Stimulated activated memory B cell treated with anti-CD40 and anti-IgM and Interleukin-4, amounts not matched to agents 10 μg/mL and 1 μg/mL and 100 μg/mL, for 72 hours (primary cell): Measurements from ENCODE around the gene PPP1R15A.
A peak's percentile ranks its signal among the peaks of the same experiment; 100 is the strongest.
"Not testable (repeated sequence)": the region's sequence is repeated elsewhere in the genome, so short reads cannot be mapped to it uniquely, and the experiment has no call there.

Experiments
- ATAC-seq: fragments of 150-1000 bp; cut with Tn5 transposase; 2 replicates; pipeline ENCODE4 v1.10.0; 2021
- H3K27ac Mint-ChIP-seq: one replicate; pipeline ENCODE4 v1.8.0; 2022; ENCODE audit warnings: mild to moderate bottlenecking, mixed read lengths
- H3K27me3 Mint-ChIP-seq: one replicate; pipeline ENCODE4 v1.8.0; 2022; ENCODE audit warnings: mixed read lengths
- H3K36me3 Mint-ChIP-seq: one replicate; pipeline ENCODE4 v1.8.0; 2022; ENCODE audit warnings: mixed read lengths
- H3K4me1 Mint-ChIP-seq: one replicate; pipeline ENCODE4 v1.8.0; 2022; ENCODE audit warnings: mixed read lengths
- H3K4me3 Mint-ChIP-seq: one replicate; pipeline ENCODE4 v1.8.0; 2022; ENCODE audit warnings: mild to moderate bottlenecking, moderate library complexity, mixed read lengths
- H3K9me3 Mint-ChIP-seq: one replicate; pipeline ENCODE4 v1.8.0; 2022; ENCODE audit warnings: mixed read lengths

Gene PPP1R15A

GRCh38 chr19:48889496-48889895 lies 17.3 kb downstream of the PPP1R15A start:
- not testable (repeated sequence) for ATAC-seq, H3K9me3 Mint-ChIP-seq, H3K4me3 Mint-ChIP-seq, H3K27ac Mint-ChIP-seq, H3K36me3 Mint-ChIP-seq, H3K27me3 Mint-ChIP-seq
- H3K4me1 Mint-ChIP-seq: peaks cover 34% of the 10 kb centered on the region

DNA sequence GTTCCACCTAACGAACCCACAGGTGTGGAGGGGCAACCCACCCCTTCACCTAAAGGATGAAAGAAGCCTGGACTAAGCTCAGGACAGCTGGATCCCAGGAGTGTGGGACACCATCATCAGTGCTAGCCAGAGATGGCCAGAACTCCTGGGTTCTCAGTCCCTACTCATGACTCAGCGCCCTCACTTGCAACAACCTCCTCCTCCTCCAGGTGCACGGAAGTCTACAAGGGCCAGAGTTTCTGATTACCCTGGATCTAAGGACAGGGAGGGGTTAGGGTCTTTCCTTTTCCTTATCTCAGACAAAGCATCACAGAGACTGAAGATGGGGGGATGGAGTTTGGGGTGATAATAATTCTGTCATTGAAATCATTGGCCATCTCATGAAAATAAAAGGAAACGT lies 18.3 kb downstream of the PPP1R15A start:
- Mint-ChIP-seq H3K4me1 (peaks cover 32% of the 10 kb centered on the region), H3K27ac (no peak overlapping the region), H3K27me3 (peaks cover 12% of the 10 kb centered on the region), H3K9me3 (no peaks in the 10 kb centered on the region), H3K36me3 (no peaks in the 10 kb centered on the region), H3K4me3 (peak overlapping the region; percentile 23)
- no peak for ATAC-seq

DNA sequence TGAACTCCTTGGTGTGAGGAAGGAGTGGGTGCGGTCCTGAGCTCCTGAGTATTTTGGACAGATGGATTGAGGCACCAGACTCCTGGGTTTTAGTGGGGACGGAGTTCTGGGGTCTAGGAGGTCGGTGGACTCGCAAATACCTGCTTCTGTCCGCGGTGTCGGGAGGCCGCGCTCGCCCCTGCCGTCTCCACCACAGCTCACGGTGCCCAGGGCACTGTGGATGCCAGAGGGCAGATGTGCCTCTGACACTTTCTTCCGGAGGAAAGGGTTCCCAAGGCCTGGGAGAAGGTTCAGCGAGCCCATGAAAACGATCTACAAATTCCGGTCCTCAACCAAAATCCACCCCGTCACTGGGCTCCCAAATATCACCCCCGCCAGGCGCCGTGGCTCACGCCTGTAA lies 23.0 kb downstream of the PPP1R15A start:
- Mint-ChIP-seq H3K27ac (no peak overlapping the region), H3K27me3 (peaks cover 34% of the 10 kb centered on the region), H3K4me1 (peaks cover 45% of the 10 kb centered on the region), H3K36me3 (no peaks in the 10 kb centered on the region), H3K9me3 (no peaks in the 10 kb centered on the region), H3K4me3 (no peak overlapping the region)
- no peak for ATAC-seq

DNA sequence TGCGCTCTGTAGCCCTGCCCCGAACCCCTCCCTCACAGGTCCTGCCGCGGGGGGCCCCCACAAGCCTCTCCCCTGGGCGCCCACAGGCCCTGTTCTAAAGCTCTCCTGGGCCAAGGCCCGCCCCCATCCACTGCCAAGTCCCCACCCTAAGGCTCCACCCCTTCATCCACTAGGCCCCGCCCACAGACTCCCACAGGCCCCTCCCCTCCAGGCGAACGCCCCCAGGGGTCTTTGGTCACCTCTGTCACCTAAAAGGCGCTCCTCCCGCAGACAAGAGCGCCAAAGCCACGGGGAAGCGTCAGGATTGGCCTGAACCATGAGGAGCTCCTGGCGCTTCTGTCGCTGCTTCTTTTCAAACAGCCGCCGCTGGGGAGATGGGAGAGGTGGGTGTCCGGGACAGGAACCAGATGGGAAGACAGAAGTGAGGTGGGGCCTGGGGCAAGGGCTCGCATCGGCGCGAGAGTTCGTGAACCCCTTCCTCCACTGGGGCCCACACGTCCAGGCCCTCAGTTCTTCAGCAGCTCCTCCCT lies 24.0 kb downstream of the PPP1R15A start:
- no peaks in the 10 kb centered on the region for H3K36me3 Mint-ChIP-seq
- H3K4me1 Mint-ChIP-seq: peaks cover 47% of the 10 kb centered on the region
- ATAC-seq: no peak
- peak overlapping the region; percentile 69 for H3K27ac Mint-ChIP-seq
- peaks cover 34% of the 10 kb centered on the region for H3K27me3 Mint-ChIP-seq
- no peaks in the 10 kb centered on the region for H3K9me3 Mint-ChIP-seq
- peak overlapping the region; percentile 69 for H3K4me3 Mint-ChIP-seq

GRCh38 chr19:48897181-48897580 lies 25.0 kb downstream of the PPP1R15A start:
- Mint-ChIP-seq H3K27me3 (peaks cover 34% of the 10 kb centered on the region), H3K27ac (peak overlapping the region; percentile 69), H3K9me3 (no peaks in the 10 kb centered on the region), H3K36me3 (no peaks in the 10 kb centered on the region), H3K4me3 (no peak overlapping the region), H3K4me1 (peaks cover 45% of the 10 kb centered on the region)
- ATAC-seq: no peak

DNA sequence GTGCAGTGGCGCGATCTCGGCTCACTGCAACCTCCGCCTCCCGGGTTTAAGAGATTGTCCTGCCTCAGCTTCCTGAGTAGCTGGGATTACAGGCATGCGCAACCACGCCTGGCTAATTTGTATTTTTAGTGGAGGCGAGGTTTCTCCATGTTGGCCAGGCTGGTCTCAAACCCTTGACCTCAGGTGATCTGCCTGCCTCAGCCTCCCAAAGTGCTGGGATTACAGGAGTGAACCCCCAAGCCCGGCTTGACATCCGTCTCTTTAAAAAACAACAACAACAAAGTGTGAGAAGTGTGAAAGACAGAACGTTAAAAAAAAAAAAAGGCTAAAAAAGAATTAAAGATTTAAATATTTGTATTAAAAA lies 27.1 kb downstream of the PPP1R15A start:
- Mint-ChIP-seq H3K4me1 (peaks cover 47% of the 10 kb centered on the region), H3K27me3 (peaks cover 34% of the 10 kb centered on the region), H3K36me3 (peaks cover 16% of the 10 kb centered on the region), H3K4me3 (peak overlapping the region; percentile 97), H3K27ac (peak overlapping the region; percentile 92)
- not testable (repeated sequence) for H3K9me3 Mint-ChIP-seq, ATAC-seq

- peak within 1 kb of the TSS; percentile 92 for H3K27ac Mint-ChIP-seq
- peaks cover 47% of the 10 kb centered on the region for H3K4me1 Mint-ChIP-seq
- ATAC-seq: peak; percentile 99
- H3K36me3 Mint-ChIP-seq: peaks cover 21% of the 10 kb centered on the region
- peaks cover 28% of the 10 kb centered on the region for H3K27me3 Mint-ChIP-seq
- H3K9me3 Mint-ChIP-seq: no peaks in the 10 kb centered on the region
- peak within 1 kb of the TSS; percentile 97 for H3K4me3 Mint-ChIP-seq
Measured at GRCh38 chr19:48899781-48900476, 27.7 kb downstream of the PPP1R15A start, which contains the start of gene NUCB1. TSS of gene NUCB1 (plus strand) at chr19:48900312. CDS start at chr19:48900797, 485 bp downstream.

DNA sequence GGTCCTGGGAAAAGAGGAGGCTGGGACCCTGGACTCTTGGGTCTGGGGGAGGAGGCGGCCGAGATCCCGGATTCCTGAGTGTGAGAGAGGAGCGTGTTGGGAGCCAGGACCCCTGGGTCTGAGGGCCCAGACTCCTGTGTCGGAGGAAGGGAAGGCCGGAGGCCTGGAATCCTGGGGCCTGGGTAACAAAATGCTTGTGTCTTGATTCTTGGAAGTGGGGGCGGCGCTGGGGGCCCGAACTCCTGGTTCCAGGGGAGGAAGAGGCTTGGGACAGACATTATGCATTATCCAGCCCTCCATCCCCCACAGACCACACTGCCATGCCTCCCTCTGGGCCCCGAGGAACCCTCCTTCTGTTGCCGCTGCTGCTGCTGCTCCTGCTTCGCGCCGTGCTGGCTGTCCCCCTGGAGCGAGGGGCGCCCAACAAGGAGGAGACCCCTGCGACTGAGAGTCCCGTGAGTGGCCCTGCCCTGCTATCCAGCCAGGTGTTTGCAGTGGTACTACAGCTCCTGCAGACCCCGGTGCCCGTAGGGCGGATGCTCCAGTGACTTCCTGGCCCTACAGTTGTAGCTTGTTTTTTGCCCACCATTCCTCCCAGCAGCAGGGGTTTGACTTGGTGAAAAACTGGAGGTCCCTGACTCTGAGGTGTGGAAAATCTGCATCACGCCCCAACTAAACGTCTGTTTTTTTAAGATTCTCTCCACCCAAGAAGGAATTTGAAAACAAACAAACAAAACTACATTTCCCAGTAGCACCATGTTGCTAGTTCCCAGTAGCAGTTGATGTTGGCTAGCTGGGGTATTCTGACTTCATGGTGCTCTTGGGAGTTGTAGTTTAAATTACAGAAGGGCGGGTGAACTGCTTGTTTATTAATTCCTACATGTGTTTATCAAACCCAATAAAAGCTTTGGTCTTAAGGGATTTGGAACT lies 28.5 kb downstream of the PPP1R15A start:
- peak overlapping the region; percentile 97 for H3K4me3 Mint-ChIP-seq
- peaks cover 20% of the 10 kb centered on the region for H3K27me3 Mint-ChIP-seq
- peak overlapping the region; percentile 92 for H3K27ac Mint-ChIP-seq
- ATAC-seq: no peak
- H3K4me1 Mint-ChIP-seq: peaks cover 47% of the 10 kb centered on the region
- H3K9me3 Mint-ChIP-seq: no peaks in the 10 kb centered on the region
- H3K36me3 Mint-ChIP-seq: peaks cover 29% of the 10 kb centered on the region

GRCh38 chr19:48902291-48902690 lies 30.1 kb downstream of the PPP1R15A start:
- Mint-ChIP-seq H3K36me3 (peaks cover 43% of the 10 kb centered on the region), H3K4me1 (peaks cover 34% of the 10 kb centered on the region)
- H3K27me3 Mint-ChIP-seq, H3K9me3 Mint-ChIP-seq, H3K27ac Mint-ChIP-seq, ATAC-seq, H3K4me3 Mint-ChIP-seq: not testable (repeated sequence)

DNA sequence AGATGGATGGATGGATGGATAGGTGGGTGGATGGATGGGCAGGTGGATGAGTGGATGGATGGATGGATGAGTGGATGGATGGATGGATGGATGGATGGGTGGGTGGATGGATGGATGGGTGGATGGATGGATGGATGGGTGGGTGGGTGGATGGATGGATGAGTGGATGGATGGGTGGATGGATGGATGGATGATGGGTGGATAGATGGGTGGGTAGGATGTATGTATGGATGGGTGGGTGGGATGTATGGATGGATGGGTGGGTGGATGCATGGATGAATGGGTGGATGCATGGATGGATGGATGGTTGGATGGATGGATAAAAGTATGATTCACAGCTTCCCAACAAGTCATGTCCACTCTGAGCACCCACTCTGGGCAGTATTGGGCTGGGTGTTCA lies 31.6 kb downstream of the PPP1R15A start:
- ATAC-seq, H3K9me3 Mint-ChIP-seq, H3K27me3 Mint-ChIP-seq, H3K4me3 Mint-ChIP-seq, H3K27ac Mint-ChIP-seq: not testable (repeated sequence)
- Mint-ChIP-seq H3K4me1 (peaks cover 34% of the 10 kb centered on the region), H3K36me3 (peaks cover 57% of the 10 kb centered on the region)

DNA sequence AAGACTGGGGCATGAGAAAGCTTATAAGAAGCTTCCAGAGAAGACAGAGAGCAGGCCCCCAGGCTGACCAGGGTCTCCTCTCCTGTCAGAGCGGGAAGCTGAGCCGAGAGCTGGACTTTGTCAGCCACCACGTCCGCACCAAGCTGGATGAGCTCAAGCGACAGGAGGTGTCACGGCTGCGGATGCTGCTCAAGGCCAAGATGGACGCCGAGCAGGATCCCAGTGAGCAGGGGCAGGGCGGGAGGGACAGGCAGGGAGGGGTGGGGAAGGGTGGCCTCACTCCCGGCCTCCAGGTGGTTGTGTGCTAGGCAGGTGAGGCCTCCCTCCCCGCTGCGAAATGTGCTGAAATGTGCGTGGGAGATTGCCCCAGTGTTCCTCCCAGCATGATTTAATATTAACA lies 33.4 kb downstream of the PPP1R15A start:
- no peak overlapping the region for H3K27ac Mint-ChIP-seq
- H3K4me1 Mint-ChIP-seq: peaks cover 26% of the 10 kb centered on the region
- no peaks in the 10 kb centered on the region for H3K9me3 Mint-ChIP-seq
- H3K4me3 Mint-ChIP-seq: no peak overlapping the region
- no peak for ATAC-seq
- no peaks in the 10 kb centered on the region for H3K27me3 Mint-ChIP-seq
- H3K36me3 Mint-ChIP-seq: peaks cover 68% of the 10 kb centered on the region

- Mint-ChIP-seq H3K9me3 (no peaks in the 10 kb centered on the region), H3K36me3 (peaks cover 75% of the 10 kb centered on the region), H3K4me3 (no peak overlapping the region), H3K27ac (no peak overlapping the region), H3K27me3 (no peaks in the 10 kb centered on the region), H3K4me1 (peaks cover 20% of the 10 kb centered on the region)
- ATAC-seq: no peak
Measured at GRCh38 chr19:48906324-48906723, 34.1 kb downstream of the PPP1R15A start.

- ATAC-seq: no peak
- no peaks in the 10 kb centered on the region for H3K27me3 Mint-ChIP-seq
- peaks cover 81% of the 10 kb centered on the region for H3K36me3 Mint-ChIP-seq
- no peak overlapping the region for H3K4me3 Mint-ChIP-seq
- no peak overlapping the region for H3K27ac Mint-ChIP-seq
- H3K4me1 Mint-ChIP-seq: peaks cover 9% of the 10 kb centered on the region
- H3K9me3 Mint-ChIP-seq: no peaks in the 10 kb centered on the region
Measured at GRCh38 chr19:48907671-48908070, 35.5 kb downstream of the PPP1R15A start.

DNA sequence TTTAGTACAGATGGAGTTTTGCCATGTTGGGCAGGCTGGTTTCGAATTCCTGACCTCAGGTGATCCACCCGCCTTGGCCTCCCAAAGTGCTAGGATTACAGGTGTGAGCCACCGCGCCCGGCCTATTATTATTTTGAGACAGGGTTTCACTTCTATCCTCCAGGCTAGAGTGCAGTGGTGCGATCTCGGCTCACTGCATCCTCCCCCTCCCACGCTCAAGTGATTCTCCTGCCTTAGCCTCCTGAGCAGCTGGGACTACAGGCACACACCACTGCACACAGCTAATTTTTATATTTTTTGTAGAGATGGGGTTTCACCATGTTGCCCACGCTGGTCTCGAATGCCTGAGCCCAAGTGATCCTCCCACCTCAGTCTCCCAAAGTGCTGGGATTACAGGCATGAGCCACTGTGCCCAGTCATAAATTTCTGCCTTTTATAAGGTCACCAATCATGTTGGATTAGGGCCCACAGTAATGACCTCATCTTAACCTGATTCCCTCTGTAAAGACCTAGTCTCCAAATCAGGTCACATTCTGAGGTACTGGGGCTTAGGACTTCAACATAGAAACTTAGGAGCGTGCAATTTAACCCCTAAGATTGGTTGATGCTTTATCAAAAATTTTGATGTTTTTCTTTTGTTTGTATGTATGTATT lies 37.3 kb downstream of the PPP1R15A start:
- H3K27ac Mint-ChIP-seq: peak overlapping the region; percentile 70
- not testable (repeated sequence) for H3K9me3 Mint-ChIP-seq, H3K4me3 Mint-ChIP-seq, H3K27me3 Mint-ChIP-seq, H3K4me1 Mint-ChIP-seq
- peak; percentile 45 for ATAC-seq
- peaks cover 84% of the 10 kb centered on the region for H3K36me3 Mint-ChIP-seq

GRCh38 chr19:48910803-48911202 lies 38.6 kb downstream of the PPP1R15A start:
- no peak for ATAC-seq
- Mint-ChIP-seq H3K4me1 (peaks cover 7% of the 10 kb centered on the region), H3K27ac (no peak overlapping the region), H3K4me3 (no peak overlapping the region), H3K36me3 (peaks cover 75% of the 10 kb centered on the region), H3K9me3 (no peaks in the 10 kb centered on the region), H3K27me3 (no peaks in the 10 kb centered on the region)
